GM12878 (cell line): ENCODE data around the gene GNA15. TPM values are rescaled to one million over a fixed set of nuclear protein-coding genes. Genes with fewer than 3 reads are reported as not detected.

Experiments
- ATAC-seq: fragments of 200-7000 bp; cut with Tn5 transposase; 3 replicates; pipeline ENCODE4 v1.9.1; 2020; ENCODE audit warnings: mild to moderate bottlenecking, moderate library complexity
- BruUV-seq: library from RNA; stranded (reverse); fragments of 400-500 nt; replicated peaks from 2 replicates; lab custom pipeline; 2021; lab: Mats Ljungman, UMichigan
- CTCF ChIA-PET: fragments of 300-600 bp; sonication (Branson Sonifier 250); formaldehyde crosslinking; extraction: SDS; loops from one replicate; lab custom pipeline; 2021; ENCODE audit warnings: inconsistent platforms; lab: Yijun Ruan, JAX
- POLR2A ChIA-PET: fragments of 350-600 bp; formaldehyde crosslinking; extraction: SDS; loops from one replicate; lab custom pipeline; 2021; ENCODE audit warnings: inconsistent platforms; lab: Charles Lee
- RAD21 ChIA-PET: fragments of 300-600 bp; sonication (Branson Sonifier 250); formaldehyde crosslinking; loops from one replicate; lab custom pipeline; 2023; ENCODE audit warnings: antibody characterized with exemption; ENCODE audit not compliant: unreplicated experiment; lab: Charles Lee
- SMC1A ChIA-PET: fragments of 300-600 bp; sonication (Branson Sonifier 250); formaldehyde crosslinking; loops from one replicate; lab custom pipeline; 2023; ENCODE audit not compliant: unreplicated experiment, uncharacterized antibody; lab: Charles Lee
- DNase-seq: peaks from one replicate; pipeline ENCODE4 v3.0.0-alpha.2; 2011; ENCODE audit warnings: low read depth, low spot score
- FAIRE-seq: peaks from 3 replicates; lab custom pipeline; 2011; peaks lifted over from hg19 to GRCh38; lab: Jason Lieb, UNC
- H2AFZ ChIP-seq: 2 replicates; pipeline ENCODE4 v1.6.0; 2011; ENCODE audit warnings: low read depth, low read length, control low read depth; ENCODE audit not compliant: control insufficient read depth
- H3K27ac ChIP-seq: 2 replicates; pipeline ENCODE4 v1.5.1; 2011; ENCODE audit warnings: control low read depth; ENCODE audit not compliant: control insufficient read depth, insufficient read depth
- H3K27me3 ChIP-seq, 2 experiments: replicated peaks in 1 of 2; 2 replicates each; pipeline versions ENCODE4 v1.6.0 to v1.6.1; 2011; ENCODE audit warnings: low read length in 1 of 2; ENCODE audit not compliant: control insufficient read depth in 2 of 2, insufficient read depth in 2 of 2
- H3K36me3 ChIP-seq, 2 experiments: 2 replicates each; pipeline ENCODE4 v1.5.1; 2011; ENCODE audit warnings: low read length in 1 of 2; ENCODE audit not compliant: control insufficient read depth in 2 of 2, insufficient read depth in 2 of 2
- H3K4me1 ChIP-seq: 2 replicates; pipeline ENCODE4 v1.6.1; 2011; ENCODE audit warnings: mild to moderate bottlenecking, low read length, moderate library complexity, mixed read lengths; ENCODE audit not compliant: control insufficient read depth, insufficient read depth
- H3K4me2 ChIP-seq: 2 replicates; pipeline ENCODE4 v1.6.0; 2011; ENCODE audit warnings: control low read depth; ENCODE audit not compliant: control insufficient read depth, insufficient read depth
- H3K4me3 ChIP-seq: fragments of 200-600 bp; sonication (generic); 2 replicates; pipeline ENCODE4 v1.5.1; 2016
- H3K79me2 ChIP-seq: 2 replicates; pipeline ENCODE4 v1.6.0; 2011; ENCODE audit warnings: low read length; ENCODE audit not compliant: control insufficient read depth, insufficient read depth
- H3K9ac ChIP-seq: 2 replicates; pipeline ENCODE4 v1.8.0; 2011; ENCODE audit warnings: low read length, control low read depth, mixed read lengths; ENCODE audit not compliant: control insufficient read depth, insufficient read depth
- H3K9me3 ChIP-seq: replicated peaks from 3 replicates; pipeline ENCODE4 v1.5.1; 2011; ENCODE audit warnings: mild to moderate bottlenecking, low read length; ENCODE audit not compliant: control insufficient read depth, insufficient read depth
- H4K20me1 ChIP-seq: 2 replicates; pipeline ENCODE4 v1.6.0; 2011; ENCODE audit not compliant: control insufficient read depth, insufficient read depth
- BHLHE40 ChIP-seq, 2 experiments: fragments of 450-650 bp in 1 of 2; IDR thresholded peaks; 2 replicates each; pipeline ENCODE4 v1.6.1; 2011 to 2017; ENCODE audit warnings: low read depth in 2 of 2, borderline replicate concordance in 1 of 2, improper control_type of control experiment in 1 of 2, low read length in 1 of 2, mild to moderate bottlenecking in 1 of 2
- EED ChIP-seq: sonication (generic); IDR thresholded peaks from 2 replicates; pipeline ENCODE4 v1.6.1; 2016; ENCODE audit warnings: antibody characterized with exemption, low read depth
- EGR1 ChIP-seq, 2 experiments: IDR thresholded peaks; 1 replicate in 1 of 2; 2 replicates in 1 of 2; pipeline ENCODE4 v1.6.1; 2011 to 2012; ENCODE audit warnings: low read depth in 2 of 2, low read length in 2 of 2, borderline replicate concordance in 1 of 2, mild to moderate bottlenecking in 1 of 2, moderate library complexity in 1 of 2
- EP300 ChIP-seq, 2 experiments: fragments of 150-350 bp in 1 of 2; IDR thresholded peaks; 2 replicates each; pipeline ENCODE4 v1.6.1; 2011 to 2012; ENCODE audit warnings: low read depth in 2 of 2, low read length in 2 of 2, borderline replicate concordance in 1 of 2, improper control_type of control experiment in 1 of 2, inconsistent platforms in 1 of 2; ENCODE audit not compliant: control insufficient read depth in 1 of 2
- GATAD2B ChIP-seq: fragments of 450-650 bp; conservative IDR thresholded peaks from 2 replicates; pipeline ENCODE4 v1.6.1; 2017; ENCODE audit warnings: low read depth, mild to moderate bottlenecking, moderate library complexity
- HDAC2 ChIP-seq: fragments of 200-600 bp; sonication (generic); IDR thresholded peaks from 2 replicates; pipeline ENCODE4 v1.6.1; 2017
- HDAC6 ChIP-seq: fragments of 200-600 bp; sonication (generic); IDR thresholded peaks from one replicate; pipeline ENCODE4 v1.8.0; 2017; ENCODE audit warnings: antibody characterized with exemption; ENCODE audit not compliant: unreplicated experiment
- IKZF2 ChIP-seq, 2 experiments: fragments of 450-650 bp; IDR thresholded peaks; 2 replicates each; pipeline ENCODE4 v1.6.1; 2017; ENCODE audit warnings: mild to moderate bottlenecking in 2 of 2, moderate library complexity in 2 of 2
- IRF4 ChIP-seq: IDR thresholded peaks from 2 replicates; pipeline ENCODE4 v1.6.1; 2011; ENCODE audit warnings: low read depth, low read length
- MTA3 ChIP-seq: IDR thresholded peaks from 2 replicates; pipeline ENCODE4 v1.6.1; 2012; ENCODE audit warnings: low read length, inconsistent platforms, borderline replicate concordance
- MXI1 ChIP-seq: fragments of 150-350 bp; IDR thresholded peaks from 2 replicates; pipeline ENCODE4 v1.6.1; 2011; ENCODE audit warnings: low read depth, mild to moderate bottlenecking, inconsistent platforms, low read length, improper control_type of control experiment
- MYB ChIP-seq: fragments of 150-350 bp; IDR thresholded peaks from 2 replicates; pipeline ENCODE4 v1.6.1; 2014; ENCODE audit warnings: mild to moderate bottlenecking, low read depth, low read length, borderline replicate concordance
- RAD21 ChIP-seq: IDR thresholded peaks from 2 replicates; pipeline ENCODE4 v1.6.1; 2011; ENCODE audit warnings: mild to moderate bottlenecking, low read depth, low read length, moderate library complexity; ENCODE audit not compliant: insufficient read depth
- SREBF1 ChIP-seq: IDR thresholded peaks from 2 replicates; pipeline ENCODE4 v1.6.1; 2012; ENCODE audit warnings: mild to moderate bottlenecking, low read length
- TARDBP ChIP-seq: IDR thresholded peaks from 2 replicates; pipeline ENCODE4 v1.6.1; 2016; ENCODE audit warnings: borderline replicate concordance
- TBL1XR1 ChIP-seq: IDR thresholded peaks from 2 replicates; pipeline ENCODE4 v1.6.1; 2012; ENCODE audit warnings: low read depth, low read length, improper control_type of control experiment
- WRNIP1 ChIP-seq: IDR thresholded peaks from 2 replicates; pipeline ENCODE4 v1.6.1; 2011; ENCODE audit warnings: low read depth, low read length, improper control_type of control experiment, borderline replicate concordance
- ZNF207 ChIP-seq: fragments of 450-650 bp; IDR thresholded peaks from 2 replicates; pipeline ENCODE4 v1.6.1; 2014; ENCODE audit warnings: antibody characterized with exemption, mild to moderate bottlenecking, borderline replicate concordance
- WGBS: methylation state at CpG from one replicate; pipeline ENCODE4 v1.1.6; 2016; ENCODE audit warnings: low lambda C conversion rate; ENCODE audit not compliant: insufficient replicate concordance, insufficient coverage; ENCODE audit errors: missing lambda C conversion rate; 5-methylcytosine and 5-hydroxymethylcytosine counted together
- in situ Hi-C: fragments of 300-500 bp; cut with MboI; formaldehyde crosslinking; loops from 9 replicates; pipeline ENCODE4 v1.14.3; 2018; ENCODE audit warnings: mixed read lengths
- intact Hi-C: fragments of 100-400 bp; cut with micrococcal nuclease; formaldehyde crosslinking; loops from one replicate; pipeline ENCODE4 v1.14.2; 2022; ENCODE audit not compliant: unreplicated experiment
- polyA plus RNA-seq, 11 experiments: library from polyadenylated mRNA; depleted of rRNA in 4 of 11; unstranded in 6 of 11; stranded (reverse) in 5 of 11; fragments of >200 nt; fragmentation: Nextera tagmentation in 4 of 11; fragmentation: Illumina TruSeq in 1 of 11; extraction: Ambion mirVana in 4 of 11; extraction: Trizol in 1 of 11; gene quantifications; 1 replicate in 1 of 11; 2 replicates in 10 of 11; pipeline versions ENCODE4 v1.2.1 to v1.2.3, GENCODE V29; 2011 to 2016; ENCODE audit warnings: inconsistent platforms in 2 of 11, missing spikeins in 2 of 11, low read depth in 1 of 11
- total RNA-seq, 4 experiments: library from RNA; depleted of rRNA in 3 of 4; stranded (reverse); fragments of >200 nt in 3 of 4; fragmentation: Illumina TruSeq in 1 of 4; extraction: Trizol in 1 of 4; gene quantifications; 2 replicates each; pipeline versions ENCODE4 v1.2.1 to v1.2.3, GENCODE V29; 2013 to 2021
- TF ChIP-seq, protein P1 (sequence below): fragments of 450-650 bp; IDR thresholded peaks from 2 replicates; pipeline ENCODE4 v1.6.1; 2017; ENCODE audit warnings: mild to moderate bottlenecking, low read depth, inconsistent platforms; ENCODE audit not compliant: poor library complexity, severe bottlenecking
- TF ChIP-seq, protein P2 (sequence below): fragments of 450-650 bp; IDR thresholded peaks from 2 replicates; pipeline ENCODE4 v1.6.1; 2017; ENCODE audit warnings: borderline replicate concordance

Gene GNA15
- total and polyA plus RNA-seq, 10 of the 15 experiments (the other 5 are each of a cell fraction or from before 2014, with no cell fraction given) = 0.42 to 18.0 (median 9.4) TPM

DNA sequence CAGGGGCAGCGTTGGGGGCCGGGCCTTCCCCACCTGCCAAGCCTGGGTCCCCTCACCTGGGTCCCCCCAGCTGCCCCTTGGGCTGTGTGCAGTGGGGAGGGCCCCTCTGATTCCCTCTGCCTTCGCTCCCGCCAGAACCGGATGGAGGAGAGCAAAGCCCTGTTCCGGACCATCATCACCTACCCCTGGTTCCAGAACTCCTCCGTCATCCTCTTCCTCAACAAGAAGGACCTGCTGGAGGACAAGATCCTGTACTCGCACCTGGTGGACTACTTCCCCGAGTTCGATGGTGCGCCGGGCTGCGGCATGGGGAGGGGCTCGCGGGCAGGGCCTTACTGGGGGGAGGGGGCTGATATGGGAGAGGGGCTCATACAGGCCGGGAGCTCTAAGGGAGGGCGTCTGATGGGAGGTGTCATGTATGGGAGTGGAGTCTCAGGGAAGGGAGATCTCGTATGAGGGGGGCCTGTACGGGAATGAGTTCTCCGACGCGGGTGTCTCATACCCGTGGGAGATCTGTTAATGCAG lies 16.7 kb upstream of the GNA15 start:
- H3K27ac ChIP-seq = no peak overlapping the region
- intact Hi-C loops (no loop called here), in situ Hi-C loops (no loop called here)
- no peaks in the 10 kb centered on the region for H3K4me1 ChIP-seq
- POLR2A ChIA-PET = interaction anchor here (0.6 kb wide), 1 partner anchor 43 kb away, joined by 3 read pairs; no protein-coding TSS in a partner anchor
- DNase-seq (no peak), ATAC-seq (no peak), FAIRE-seq (no peak)
- H3K79me2 ChIP-seq = no peaks in the 10 kb centered on the region
- CTCF ChIA-PET = no interaction called here
- no peaks in the 10 kb centered on the region for H3K27me3 ChIP-seq
- BruUV-seq = no TSS peak
- SMC1A ChIA-PET = no interaction called here
- no peaks in the 10 kb centered on the region for H3K36me3 ChIP-seq
- RAD21 ChIA-PET = no interaction called here
- no peaks in the 10 kb centered on the region for H3K9me3 ChIP-seq
- H3K4me2 ChIP-seq = no peak overlapping the region
- no peaks in the 10 kb centered on the region for H4K20me1 ChIP-seq
- TF ChIP-seq RAD21 (no peak), MTA3 (no peak), EED (no peak), MYB (no peak), BHLHE40 (IDR thresholded peaks at IDR 0.05; ENCODE audit: borderline replicate concordance in 1 of 2, low read depth in 2 of 2, low read length in 1 of 2) (no peak), HDAC2 (no peak), IRF4 (no peak), MXI1 (no peak), GATAD2B (no peak), EGR1 (IDR thresholded peaks at IDR 0.05; ENCODE audit: borderline replicate concordance in 1 of 2, low read depth in 2 of 2, low read length in 2 of 2) (no peak), TBL1XR1 (no peak), TARDBP (no peak), HDAC6 (no peak), ZNF207 (no peak), EP300 (IDR thresholded peaks at IDR 0.05; ENCODE audit: borderline replicate concordance in 1 of 2, control insufficient read depth in 1 of 2, low read depth in 2 of 2, low read length in 2 of 2) (no peak), WRNIP1 (no peak), SREBF1 (no peak), IKZF2 (IDR thresholded peaks at IDR 0.05) (no peak)
- TF ChIP-seq, protein P1, sequence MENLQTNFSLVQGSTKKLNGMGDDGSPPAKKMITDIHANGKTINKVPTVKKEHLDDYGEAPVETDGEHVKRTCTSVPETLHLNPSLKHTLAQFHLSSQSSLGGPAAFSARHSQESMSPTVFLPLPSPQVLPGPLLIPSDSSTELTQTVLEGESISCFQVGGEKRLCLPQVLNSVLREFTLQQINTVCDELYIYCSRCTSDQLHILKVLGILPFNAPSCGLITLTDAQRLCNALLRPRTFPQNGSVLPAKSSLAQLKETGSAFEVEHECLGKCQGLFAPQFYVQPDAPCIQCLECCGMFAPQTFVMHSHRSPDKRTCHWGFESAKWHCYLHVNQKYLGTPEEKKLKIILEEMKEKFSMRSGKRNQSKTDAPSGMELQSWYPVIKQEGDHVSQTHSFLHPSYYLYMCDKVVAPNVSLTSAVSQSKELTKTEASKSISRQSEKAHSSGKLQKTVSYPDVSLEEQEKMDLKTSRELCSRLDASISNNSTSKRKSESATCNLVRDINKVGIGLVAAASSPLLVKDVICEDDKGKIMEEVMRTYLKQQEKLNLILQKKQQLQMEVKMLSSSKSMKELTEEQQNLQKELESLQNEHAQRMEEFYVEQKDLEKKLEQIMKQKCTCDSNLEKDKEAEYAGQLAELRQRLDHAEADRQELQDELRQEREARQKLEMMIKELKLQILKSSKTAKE = no peak
- TF ChIP-seq, protein P2, sequence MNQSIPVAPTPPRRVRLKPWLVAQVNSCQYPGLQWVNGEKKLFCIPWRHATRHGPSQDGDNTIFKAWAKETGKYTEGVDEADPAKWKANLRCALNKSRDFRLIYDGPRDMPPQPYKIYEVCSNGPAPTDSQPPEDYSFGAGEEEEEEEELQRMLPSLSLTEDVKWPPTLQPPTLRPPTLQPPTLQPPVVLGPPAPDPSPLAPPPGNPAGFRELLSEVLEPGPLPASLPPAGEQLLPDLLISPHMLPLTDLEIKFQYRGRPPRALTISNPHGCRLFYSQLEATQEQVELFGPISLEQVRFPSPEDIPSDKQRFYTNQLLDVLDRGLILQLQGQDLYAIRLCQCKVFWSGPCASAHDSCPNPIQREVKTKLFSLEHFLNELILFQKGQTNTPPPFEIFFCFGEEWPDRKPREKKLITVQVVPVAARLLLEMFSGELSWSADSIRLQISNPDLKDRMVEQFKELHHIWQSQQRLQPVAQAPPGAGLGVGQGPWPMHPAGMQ = no peak
- H3K9ac ChIP-seq = no peak overlapping the region
- H3K4me3 ChIP-seq = no peak overlapping the region
- WGBS = 95% methylated on average over 14 of the region's 23 CpGs
- no peak overlapping the region for H2AFZ ChIP-seq
